OCI-LY7 (cell line): ENCODE results near the gene MIS12. TPM values are rescaled to one million over a fixed set of nuclear protein-coding genes. Genes with fewer than 3 reads are reported as not detected.

ENCODE experiments used
- BruUV-seq: library from RNA; stranded (reverse); fragments of 400-500 nt; replicated peaks from 2 replicates; lab custom pipeline; 2021; lab: Mats Ljungman, UMichigan
- CTCF ChIA-PET: fragments of 300-600 bp; sonication (Branson Sonifier 250); formaldehyde crosslinking; loops from one replicate; lab custom pipeline; 2022; ENCODE audit warnings: antibody characterized with exemption; ENCODE audit not compliant: unreplicated experiment; lab: Charles Lee
- POLR2A ChIA-PET: fragments of 300-600 bp; sonication (Branson Sonifier 250); formaldehyde crosslinking; loops from one replicate; lab custom pipeline; 2022; ENCODE audit warnings: antibody characterized with exemption; lab: Charles Lee
- DNase-seq: peaks from one replicate; pipeline ENCODE4 v3.0.0-alpha.2; 2015; ENCODE audit warnings: low spot score
- H2AFZ ChIP-seq: fragments of 200-600 bp; sonication (generic), shearing (Covaris generic); 2 replicates; pipeline ENCODE4 v1.6.1; 2014; ENCODE audit warnings: mild to moderate bottlenecking, antibody characterized with exemption, low read length, moderate library complexity
- H3K27ac ChIP-seq: fragments of 200-600 bp; sonication (generic); 2 replicates; pipeline ENCODE4 v1.5.1; 2014; ENCODE audit warnings: mixed run types, low read depth, mild to moderate bottlenecking, moderate library complexity, low read length, inconsistent platforms; ENCODE audit not compliant: poor library complexity, severe bottlenecking
- H3K36me3 ChIP-seq: fragments of 200-600 bp; sonication (generic); 2 replicates; pipeline ENCODE4 v1.6.1; 2014; ENCODE audit warnings: mild to moderate bottlenecking, antibody characterized with exemption, low read length, moderate library complexity, mixed read lengths; ENCODE audit not compliant: insufficient read depth
- H3K4me1 ChIP-seq: fragments of 200-600 bp; sonication (generic); 2 replicates; pipeline ENCODE4 v1.5.1; 2014; ENCODE audit warnings: mild to moderate bottlenecking, low read length; ENCODE audit not compliant: insufficient read depth, poor library complexity, severe bottlenecking
- H3K4me2 ChIP-seq: fragments of 200-600 bp; sonication (generic); 2 replicates; pipeline ENCODE4 v1.6.1; 2014; ENCODE audit warnings: mild to moderate bottlenecking, low read length
- H3K4me3 ChIP-seq: fragments of 200-600 bp; sonication (generic); 2 replicates; pipeline ENCODE4 v1.5.1; 2014; ENCODE audit warnings: mild to moderate bottlenecking, low read depth, low read length; ENCODE audit not compliant: poor library complexity, severe bottlenecking
- H3K79me2 ChIP-seq: fragments of 200-600 bp; sonication (generic); 2 replicates; pipeline ENCODE4 v1.6.1; 2016; ENCODE audit warnings: low read depth, mild to moderate bottlenecking, low read length, moderate library complexity, mixed read lengths; ENCODE audit not compliant: insufficient read depth
- H3K9me2 ChIP-seq: fragments of 200-600 bp; sonication (generic); 2 replicates; pipeline ENCODE4 v1.6.1; 2016; ENCODE audit warnings: mild to moderate bottlenecking, low read length, mixed read lengths; ENCODE audit not compliant: insufficient read depth
- H3K9me3 ChIP-seq: fragments of 200-600 bp; sonication (generic); 2 replicates; pipeline ENCODE4 v1.6.1; 2014; ENCODE audit warnings: mild to moderate bottlenecking, mixed run types, low read length, mixed read lengths
- H4K20me1 ChIP-seq: fragments of 200-600 bp; sonication (generic); 2 replicates; pipeline ENCODE4 v1.6.1; 2014; ENCODE audit warnings: mild to moderate bottlenecking, antibody characterized with exemption, low read length, moderate library complexity, mixed read lengths; ENCODE audit not compliant: insufficient read depth
- CTCF ChIP-seq: fragments of 200-600 bp; sonication (generic); conservative IDR thresholded peaks from 2 replicates; pipeline ENCODE4 v1.5.1; 2014; ENCODE audit warnings: mild to moderate bottlenecking, antibody characterized with exemption, low read length, moderate library complexity, mixed read lengths
- EZH2phosphoT487 ChIP-seq: fragments of 200-600 bp; sonication (generic); IDR thresholded peaks from 2 replicates; pipeline ENCODE4 v1.6.1; 2018; ENCODE audit warnings: low read depth, borderline replicate concordance, mild to moderate bottlenecking, mixed run types, antibody characterized with exemption, low read length, moderate library complexity, mixed read lengths
- intact Hi-C: fragments of 100-400 bp; cut with micrococcal nuclease; formaldehyde crosslinking; loops from one replicate; pipeline ENCODE4 v1.10.0; 2022; ENCODE audit not compliant: unreplicated experiment
- total RNA-seq, 2 experiments: library from RNA; depleted of rRNA in 1 of 2; stranded (reverse); fragments of >200 nt in 1 of 2; shearing (Covaris generic) in 1 of 2; gene quantifications; 2 replicates each; pipeline ENCODE4 v1.2.3, GENCODE V29; 2014 to 2022

The MIS12 gene
- total RNA-seq, 2 experiments from 2014 or later, result 26.4 to 35.0 TPM

GRCh38 chr17:5523249-5523648, 36.9 kb downstream of the MIS12 start:
- intact Hi-C loops, result no loop called here
- Histone ChIP-seq H3K9me3 (no peaks in the 10 kb centered on the region), H3K27ac (no peak overlapping the region), H3K36me3 (no peaks in the 10 kb centered on the region), H3K4me2 (no peak overlapping the region), H2AFZ (no peak overlapping the region), H4K20me1 (no peaks in the 10 kb centered on the region), H3K9me2 (no peaks in the 10 kb centered on the region), H3K4me3 (no peak overlapping the region), H3K4me1 (no peaks in the 10 kb centered on the region), H3K79me2 (no peaks in the 10 kb centered on the region)
- ChIA-PET POLR2A (no interaction called here), CTCF (no interaction called here)
- BruUV-seq, result no TSS peak
- no peak for DNase-seq
- TF ChIP-seq CTCF, result no peak
- TF ChIP-seq EZH2phosphoT487, result no peak

- H3K4me2 ChIP-seq, result no peak overlapping the region
- no TSS peak for BruUV-seq
- CTCF ChIA-PET, result no interaction called here
- TF ChIP-seq CTCF (no peak), EZH2phosphoT487 (no peak)
- POLR2A ChIA-PET, result no interaction called here
- H3K9me3 ChIP-seq, result no peaks in the 10 kb centered on the region
- intact Hi-C loops, result no loop called here
- H3K79me2 ChIP-seq, result no peaks in the 10 kb centered on the region
- H2AFZ ChIP-seq, result no peak overlapping the region
- no peaks in the 10 kb centered on the region for H3K4me1 ChIP-seq
- H3K27ac ChIP-seq, result no peak overlapping the region
- H4K20me1 ChIP-seq, result no peaks in the 10 kb centered on the region
- no peak overlapping the region for H3K4me3 ChIP-seq
- no peaks in the 10 kb centered on the region for H3K9me2 ChIP-seq
- DNase-seq, result no peak
- H3K36me3 ChIP-seq, result no peaks in the 10 kb centered on the region
These were observed 40.6 kb downstream of the MIS12 start for GRCh38 chr17:5526821-5527598.

- ChIA-PET POLR2A (interaction anchor here (0.7 kb wide), 1 partner anchor 34 kb away, joined by 3 read pairs; no protein-coding TSS in a partner anchor), CTCF (no interaction called here)
- H3K9me2 ChIP-seq, result no peaks in the 10 kb centered on the region
- no peak overlapping the region for H3K4me2 ChIP-seq
- H3K36me3 ChIP-seq, result no peaks in the 10 kb centered on the region
- no peaks in the 10 kb centered on the region for H3K79me2 ChIP-seq
- H2AFZ ChIP-seq, result no peak overlapping the region
- TF ChIP-seq CTCF (no peak), EZH2phosphoT487 (no peak)
- no peaks in the 10 kb centered on the region for H3K4me1 ChIP-seq
- no peak overlapping the region for H3K4me3 ChIP-seq
- BruUV-seq, result no TSS peak
- intact Hi-C loops, result no loop called here
- H4K20me1 ChIP-seq, result no peaks in the 10 kb centered on the region
- no peaks in the 10 kb centered on the region for H3K9me3 ChIP-seq
- no peak for DNase-seq
- no peak overlapping the region for H3K27ac ChIP-seq
These were observed 41.4 kb downstream of the MIS12 start for GRCh38 chr17:5527601-5528250.
